Heart left ventricle (tissue), 13 donors: ENCODE measurements around the gene UBE2D3.

Source experiments
- POLR2A ChIP-seq, 2 donors: fragments of 450-650 bp; IDR thresholded peaks; one replicate each; pipeline ENCODE4 v1.6.1; 2017; ENCODE audit warnings: antibody characterized with exemption in 2 of 2, mild to moderate bottlenecking in 2 of 2, moderate library complexity in 2 of 2
- TF ChIP-seq, protein P1 (sequence below), 12 donors: fragments of 200-600 bp; sonication (generic) in 4 of 12; IDR thresholded peaks; one replicate each; pipeline versions ENCODE4 v1.5.0 to v1.8.0; 2018 to 2022; ENCODE audit warnings: antibody characterized with exemption in 12 of 12, mild to moderate bottlenecking in 5 of 12
- donor health status: ischemic (EF 13 %, LVEDD 7.1; RV severe dilation, severe dysfunction).
- donor health status: DM: no; HTN: yes; CAD: no.
- donor health status: DM: no; HTN: no; CAD: no.
- donor health status: ischemic (EF 25% LVEDD 6.9; RV normal size, moderate dysfunction).
- donor health status: ischemic (EF 25% LVEDD 5.7; RV mildly dilated, moderate dysfunction).
- donor health status: ischemic (EF 35%, LVEDD 5.7; RV mildly dilated, moderate dysfunction).
- donor health status: nonischemic (EF 11% LVEDD 7.7; RV severe dilation, severe dysfunction).
- donor health status: DM: yes; HTN: yes; CAD: no.
- donor health status: PGD.
- donor health status: ischemic (EF 29% LVEDD 5.4; RV normal size, mild dysfunction).
- donor health status: nonischemic (EF 23%, LVEDD 6.1; RV moderate dilation, normal function).

DNA sequence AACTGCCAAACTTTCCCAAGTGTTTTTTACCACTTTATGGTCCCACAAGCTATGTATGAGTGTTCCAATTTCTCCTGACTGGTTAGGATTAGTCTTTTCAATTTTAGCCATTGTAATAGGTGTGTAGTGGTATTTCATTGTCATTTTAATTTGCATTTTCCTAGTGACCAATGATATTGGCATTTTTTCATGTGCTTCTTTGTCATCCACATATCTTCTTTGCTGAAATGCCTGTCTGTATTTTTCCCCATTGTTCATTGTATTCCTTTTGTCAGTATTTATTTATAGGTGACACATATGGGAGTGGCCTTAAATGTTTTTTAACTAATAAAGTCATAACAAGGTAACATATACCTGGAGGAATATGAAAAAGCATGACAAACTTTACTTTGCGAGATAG lies 9.2 kb upstream of the UBE2D3 start:
- TF ChIP-seq, protein P1, sequence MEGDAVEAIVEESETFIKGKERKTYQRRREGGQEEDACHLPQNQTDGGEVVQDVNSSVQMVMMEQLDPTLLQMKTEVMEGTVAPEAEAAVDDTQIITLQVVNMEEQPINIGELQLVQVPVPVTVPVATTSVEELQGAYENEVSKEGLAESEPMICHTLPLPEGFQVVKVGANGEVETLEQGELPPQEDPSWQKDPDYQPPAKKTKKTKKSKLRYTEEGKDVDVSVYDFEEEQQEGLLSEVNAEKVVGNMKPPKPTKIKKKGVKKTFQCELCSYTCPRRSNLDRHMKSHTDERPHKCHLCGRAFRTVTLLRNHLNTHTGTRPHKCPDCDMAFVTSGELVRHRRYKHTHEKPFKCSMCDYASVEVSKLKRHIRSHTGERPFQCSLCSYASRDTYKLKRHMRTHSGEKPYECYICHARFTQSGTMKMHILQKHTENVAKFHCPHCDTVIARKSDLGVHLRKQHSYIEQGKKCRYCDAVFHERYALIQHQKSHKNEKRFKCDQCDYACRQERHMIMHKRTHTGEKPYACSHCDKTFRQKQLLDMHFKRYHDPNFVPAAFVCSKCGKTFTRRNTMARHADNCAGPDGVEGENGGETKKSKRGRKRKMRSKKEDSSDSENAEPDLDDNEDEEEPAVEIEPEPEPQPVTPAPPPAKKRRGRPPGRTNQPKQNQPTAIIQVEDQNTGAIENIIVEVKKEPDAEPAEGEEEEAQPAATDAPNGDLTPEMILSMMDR (IDR thresholded peaks at IDR 0.05): no peak
- TF ChIP-seq POLR2A (IDR thresholded peaks at IDR 0.05): no peak
